NOMO-1 treated with dmso at 0.1 percent for 144 hours (cell line): ENCODE measurements around the gene MUS81.
A peak's percentile ranks its signal among the peaks of the same experiment; 100 is the strongest.
"Not testable (repeated sequence)": the region's sequence is repeated elsewhere in the genome, so short reads cannot be mapped to it uniquely, and the experiment has no call there.

ENCODE experiments used
- DNase-seq: peaks from one replicate; lab custom pipeline; 2025; ENCODE audit not compliant: unreplicated experiment; lab: John Stamatoyannopoulos, UW

The MUS81 gene, protein sequence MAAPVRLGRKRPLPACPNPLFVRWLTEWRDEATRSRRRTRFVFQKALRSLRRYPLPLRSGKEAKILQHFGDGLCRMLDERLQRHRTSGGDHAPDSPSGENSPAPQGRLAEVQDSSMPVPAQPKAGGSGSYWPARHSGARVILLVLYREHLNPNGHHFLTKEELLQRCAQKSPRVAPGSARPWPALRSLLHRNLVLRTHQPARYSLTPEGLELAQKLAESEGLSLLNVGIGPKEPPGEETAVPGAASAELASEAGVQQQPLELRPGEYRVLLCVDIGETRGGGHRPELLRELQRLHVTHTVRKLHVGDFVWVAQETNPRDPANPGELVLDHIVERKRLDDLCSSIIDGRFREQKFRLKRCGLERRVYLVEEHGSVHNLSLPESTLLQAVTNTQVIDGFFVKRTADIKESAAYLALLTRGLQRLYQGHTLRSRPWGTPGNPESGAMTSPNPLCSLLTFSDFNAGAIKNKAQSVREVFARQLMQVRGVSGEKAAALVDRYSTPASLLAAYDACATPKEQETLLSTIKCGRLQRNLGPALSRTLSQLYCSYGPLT

DNA sequence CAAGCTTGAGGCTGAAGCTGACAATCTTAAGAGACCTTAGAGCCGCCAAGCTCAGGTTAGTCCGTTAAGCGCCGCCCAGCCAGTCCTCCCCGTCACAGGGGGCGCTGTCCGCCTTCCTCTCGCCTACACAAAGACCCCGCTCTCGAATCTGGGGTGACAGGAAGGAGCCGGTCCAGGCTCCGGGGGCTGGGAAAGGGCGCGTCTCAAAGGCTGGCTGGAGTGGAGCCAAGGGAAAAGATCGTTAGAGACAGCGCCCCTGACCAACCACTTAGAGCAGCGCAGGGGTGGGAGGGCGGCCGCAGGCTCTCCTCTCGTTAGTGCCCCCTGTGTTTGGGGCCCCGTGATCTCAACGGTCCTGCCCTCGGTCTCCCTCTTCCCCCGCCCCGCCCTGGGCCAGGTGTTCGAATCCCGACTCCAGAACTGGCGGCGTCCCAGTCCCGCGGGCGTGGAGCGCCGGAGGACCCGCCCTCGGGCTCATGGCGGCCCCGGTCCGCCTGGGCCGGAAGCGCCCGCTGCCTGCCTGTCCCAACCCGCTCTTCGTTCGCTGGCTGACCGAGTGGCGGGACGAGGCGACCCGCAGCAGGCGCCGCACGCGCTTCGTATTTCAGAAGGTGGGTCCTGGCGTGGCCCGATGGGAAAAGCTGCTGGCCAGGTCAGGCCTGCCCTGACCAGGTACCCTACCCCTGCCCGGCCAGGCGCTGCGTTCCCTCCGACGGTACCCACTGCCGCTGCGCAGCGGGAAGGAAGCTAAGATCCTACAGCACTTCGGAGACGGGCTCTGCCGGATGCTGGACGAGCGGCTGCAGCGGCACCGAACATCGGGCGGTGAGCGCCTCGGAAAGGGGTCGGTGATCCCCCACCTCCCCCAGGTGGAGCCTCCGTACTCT is at the start of gene MUS81:
Gene MUS81 (plus strand): TSS at position 156 of the 887 bp plus-strand sequence. CDS start 321 bp downstream, at position 477.
- DNase-seq = peak; percentile 98

DNA sequence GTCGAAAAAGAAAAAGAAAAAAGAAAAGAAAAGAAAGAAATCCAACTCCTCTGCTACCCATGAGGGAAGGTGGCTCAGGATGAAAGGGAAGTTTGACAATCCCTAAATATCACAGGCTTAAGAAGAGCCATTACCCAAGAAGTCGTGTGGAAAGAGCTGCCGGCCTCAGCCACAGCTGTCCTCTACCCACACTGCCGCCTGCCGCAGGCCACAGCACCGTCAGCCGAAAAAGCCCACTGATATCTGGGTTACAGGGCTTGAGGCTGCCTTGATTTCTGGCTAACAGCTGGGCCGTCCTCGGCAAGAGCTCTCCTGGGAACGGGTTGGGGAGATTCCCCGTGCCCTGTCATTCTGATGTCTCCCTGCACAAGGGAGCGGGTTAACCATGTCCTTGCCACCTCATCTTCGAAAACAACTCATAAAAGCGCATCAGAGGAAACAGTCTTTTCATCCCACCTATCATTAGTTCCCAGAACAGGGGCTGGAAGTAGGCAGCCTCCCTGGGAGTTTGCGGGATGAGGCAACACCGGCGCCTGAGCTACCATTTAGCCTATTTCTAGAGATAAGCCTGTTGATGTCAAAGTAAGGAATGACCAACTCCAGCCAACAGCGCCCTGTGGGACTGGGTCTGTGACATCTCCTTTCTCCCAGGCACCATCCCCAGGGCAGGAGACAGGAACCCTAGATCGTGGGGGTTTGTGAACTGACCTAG is 48.3 kb upstream of the MUS81 start:
- no peak for DNase-seq

DNA sequence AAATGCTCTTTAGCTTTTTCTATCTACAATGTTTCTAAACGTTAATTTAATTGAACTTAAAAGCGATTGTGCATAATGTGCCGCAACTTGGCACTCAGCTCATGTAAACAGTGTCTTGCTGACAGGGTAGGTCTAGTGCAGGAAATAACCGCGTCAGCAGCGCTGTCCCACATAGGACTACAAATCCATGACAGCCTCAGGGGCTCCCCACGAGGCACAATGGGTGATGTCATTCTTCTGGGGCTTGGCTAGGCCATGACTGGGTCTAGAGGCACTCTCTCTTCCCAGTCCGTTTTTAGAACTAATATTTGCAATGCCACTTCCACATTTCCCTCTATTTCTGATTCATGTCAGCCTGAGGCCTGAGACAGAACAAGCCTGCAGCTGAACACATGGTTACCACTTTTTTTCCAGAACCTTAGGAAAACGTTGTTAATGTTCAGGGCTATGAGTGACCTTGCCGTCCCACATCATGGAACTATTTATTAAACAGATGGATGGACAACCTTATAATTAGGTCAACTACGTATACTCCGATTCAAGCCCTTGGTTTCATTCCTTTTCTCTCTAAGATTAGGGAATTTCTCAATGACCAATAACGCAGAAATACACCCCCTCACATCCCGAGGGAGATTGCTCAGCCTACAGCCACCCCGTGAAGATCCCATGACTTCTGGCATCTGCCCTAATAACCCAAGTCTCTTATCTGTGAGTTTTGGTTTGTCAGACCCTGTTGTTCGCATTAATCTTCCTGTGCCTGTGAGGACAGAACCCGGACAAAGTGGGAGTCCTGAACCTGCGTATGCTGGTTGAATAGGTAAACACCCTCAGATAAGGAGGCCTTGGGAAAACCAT is 45.9 kb upstream of the MUS81 start:
- DNase-seq = peak; percentile 75

DNA sequence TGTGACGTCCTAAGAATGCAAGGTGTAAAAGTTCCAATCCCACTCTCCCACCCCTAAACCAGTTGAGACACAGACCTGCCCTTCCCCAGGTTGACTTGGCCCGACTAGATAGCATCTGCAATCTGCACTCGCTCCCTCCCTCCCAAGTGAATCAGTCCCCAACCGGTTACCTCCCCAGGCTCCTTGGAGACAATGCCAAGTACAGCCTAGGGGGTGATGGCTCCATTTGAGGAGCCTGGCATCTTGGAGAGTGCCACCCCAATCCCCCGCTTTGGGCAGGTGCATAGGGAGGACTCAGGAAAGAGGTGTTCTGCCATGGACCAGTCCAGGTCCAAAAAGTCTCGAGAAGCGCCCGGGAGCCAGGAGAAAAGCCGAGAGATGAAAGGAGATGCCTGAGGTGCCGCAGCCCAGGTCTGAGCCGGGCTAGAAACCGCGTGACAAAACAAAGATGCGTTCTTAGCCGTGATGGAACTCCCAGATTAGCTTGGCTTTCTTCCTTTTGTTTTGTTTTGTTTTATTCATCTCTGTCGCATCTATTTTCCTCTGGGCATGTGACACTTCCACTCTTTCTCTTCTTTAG is 45.2 kb upstream of the MUS81 start:
- DNase-seq = no peak

DNA sequence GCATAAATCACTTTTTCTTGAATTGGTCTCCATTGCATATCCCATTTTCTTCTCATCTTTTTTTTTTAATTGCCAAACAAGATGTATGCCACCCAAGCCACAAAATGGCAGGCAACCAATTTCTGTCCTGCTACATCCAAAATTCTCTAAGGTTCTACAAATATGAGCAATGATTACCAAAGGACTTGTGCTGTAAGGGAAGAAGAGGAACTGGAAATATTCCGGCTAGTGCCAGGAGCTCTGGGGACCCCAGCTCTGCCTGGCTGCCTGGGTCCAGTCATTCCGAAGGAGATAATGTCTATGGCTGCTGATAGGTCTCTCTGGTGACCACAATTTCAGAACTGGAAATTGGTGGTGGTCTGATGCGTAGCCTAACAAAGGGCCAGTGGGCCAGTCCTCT is 43.5 kb upstream of the MUS81 start:
- no peak for DNase-seq

DNA sequence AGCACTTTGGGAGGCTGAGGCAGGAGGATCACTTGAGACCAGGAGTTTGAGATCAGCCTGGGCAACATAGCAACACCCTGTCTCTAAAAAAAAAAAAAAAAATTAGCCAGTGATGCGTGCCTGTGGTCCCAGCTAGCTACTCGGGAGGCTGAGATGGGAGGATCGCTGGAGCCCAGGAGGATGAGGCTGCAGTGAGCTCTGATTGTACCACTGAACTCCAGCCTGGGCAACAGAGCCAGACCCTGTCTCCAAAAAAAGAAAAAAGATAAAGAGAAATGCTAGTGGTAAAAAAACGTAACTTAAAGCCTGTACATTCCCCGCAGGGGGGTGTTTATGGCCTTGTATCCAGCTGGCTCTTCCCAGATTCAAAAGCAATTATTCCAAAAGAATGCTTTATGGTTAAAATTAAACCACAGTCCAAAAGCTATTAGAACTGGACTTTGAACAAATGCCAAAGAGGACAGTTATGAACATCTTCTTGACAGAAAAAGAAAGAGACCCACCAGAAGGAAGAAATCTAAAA is 42.9 kb upstream of the MUS81 start:
- DNase-seq = no peak

DNA sequence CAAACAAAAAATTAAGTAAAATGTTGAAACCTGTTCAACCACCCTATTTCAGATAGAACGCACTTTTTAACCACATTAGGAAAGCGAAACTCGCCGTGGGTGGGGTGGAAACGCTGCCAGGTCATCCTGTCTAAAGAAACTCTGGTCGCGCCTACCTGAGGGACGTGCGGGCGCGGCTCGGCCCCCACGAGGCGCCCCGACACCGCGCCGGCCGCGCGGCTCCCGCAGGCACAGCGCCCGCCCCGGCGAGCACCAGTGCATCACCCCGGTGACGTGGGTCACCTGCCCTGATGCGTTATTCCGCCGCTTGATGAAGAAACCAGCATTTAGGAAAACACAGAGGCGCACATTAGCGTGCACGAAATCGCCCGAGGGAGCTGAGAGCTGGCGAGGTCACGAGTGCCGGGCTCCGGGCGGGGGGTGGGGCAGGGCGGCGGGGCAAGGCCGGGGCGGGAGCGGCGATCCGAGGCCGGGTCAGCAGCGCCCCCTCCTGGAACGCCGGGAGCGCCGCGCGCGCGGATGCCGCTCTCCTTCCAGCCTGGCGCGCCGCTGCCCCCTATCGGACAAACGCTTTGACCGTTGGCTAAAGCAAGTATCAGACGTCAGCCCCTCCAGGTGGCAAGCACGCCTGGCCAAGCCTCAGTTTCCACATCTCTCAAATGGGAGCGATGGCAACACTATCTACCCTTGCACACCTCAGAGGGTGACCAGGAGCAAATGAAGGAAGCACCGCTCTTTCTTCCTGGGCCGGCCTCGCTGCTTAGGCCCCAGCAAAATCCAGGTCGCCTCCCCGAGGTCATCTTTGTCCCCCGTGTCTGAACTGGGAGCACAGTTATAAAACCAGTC is 42.2 kb upstream of the MUS81 start:
- DNase-seq = peak; percentile 86

DNA sequence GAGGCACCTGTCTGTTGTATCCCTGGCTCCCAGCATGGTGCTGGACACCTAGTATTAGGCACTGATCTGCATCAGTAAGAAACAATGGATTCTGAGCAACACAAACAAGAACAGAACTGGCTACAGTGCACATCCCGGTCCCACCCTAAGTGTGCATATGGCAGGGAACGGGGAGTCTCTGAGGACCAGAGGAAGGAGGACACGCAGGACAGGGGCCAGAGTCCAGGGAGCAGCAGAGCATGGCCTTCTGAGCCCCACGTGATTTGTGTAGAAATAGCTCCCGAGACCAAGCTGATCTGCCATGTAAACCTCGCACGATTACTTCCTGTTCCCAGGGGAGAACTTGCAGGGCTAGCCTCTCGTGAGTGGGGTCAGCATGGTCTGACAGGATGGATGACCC is 39.1 kb upstream of the MUS81 start:
- DNase-seq = no peak

DNA sequence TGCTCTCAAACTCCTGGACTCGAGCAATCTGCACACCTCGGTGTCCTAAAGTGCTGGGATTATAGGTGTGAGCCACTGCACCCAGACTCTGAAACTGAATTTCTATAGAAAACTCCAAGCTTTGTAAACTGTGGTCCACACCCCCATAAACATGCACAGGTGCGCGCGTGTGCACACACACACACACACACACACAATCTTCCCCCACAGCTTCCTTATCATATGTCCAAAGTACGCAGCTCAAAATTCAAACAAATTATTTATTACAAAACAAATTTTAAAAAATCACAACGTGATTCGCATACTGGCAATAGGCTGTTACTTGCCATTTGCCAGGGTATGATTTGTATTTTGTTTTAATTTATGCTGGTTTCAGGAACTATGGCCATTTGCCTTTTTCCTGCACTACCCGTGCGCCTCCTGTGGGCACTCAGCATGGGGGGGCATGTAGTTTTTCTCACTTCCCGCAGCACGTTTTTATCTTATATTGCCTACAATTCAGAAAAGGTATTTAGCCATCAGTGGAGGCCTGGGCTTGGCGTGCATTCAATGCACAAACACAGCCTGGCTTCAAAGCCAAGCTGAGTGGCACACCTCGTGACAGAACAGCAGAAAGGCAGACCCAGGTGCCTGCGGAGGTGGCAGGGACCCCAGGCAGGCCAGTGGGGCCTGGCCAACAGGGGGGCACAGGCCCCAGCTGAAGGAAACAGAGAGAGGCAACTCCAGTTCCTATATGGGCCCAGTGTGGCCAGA is 37.3 kb upstream of the MUS81 start:
- no peak for DNase-seq

DNA sequence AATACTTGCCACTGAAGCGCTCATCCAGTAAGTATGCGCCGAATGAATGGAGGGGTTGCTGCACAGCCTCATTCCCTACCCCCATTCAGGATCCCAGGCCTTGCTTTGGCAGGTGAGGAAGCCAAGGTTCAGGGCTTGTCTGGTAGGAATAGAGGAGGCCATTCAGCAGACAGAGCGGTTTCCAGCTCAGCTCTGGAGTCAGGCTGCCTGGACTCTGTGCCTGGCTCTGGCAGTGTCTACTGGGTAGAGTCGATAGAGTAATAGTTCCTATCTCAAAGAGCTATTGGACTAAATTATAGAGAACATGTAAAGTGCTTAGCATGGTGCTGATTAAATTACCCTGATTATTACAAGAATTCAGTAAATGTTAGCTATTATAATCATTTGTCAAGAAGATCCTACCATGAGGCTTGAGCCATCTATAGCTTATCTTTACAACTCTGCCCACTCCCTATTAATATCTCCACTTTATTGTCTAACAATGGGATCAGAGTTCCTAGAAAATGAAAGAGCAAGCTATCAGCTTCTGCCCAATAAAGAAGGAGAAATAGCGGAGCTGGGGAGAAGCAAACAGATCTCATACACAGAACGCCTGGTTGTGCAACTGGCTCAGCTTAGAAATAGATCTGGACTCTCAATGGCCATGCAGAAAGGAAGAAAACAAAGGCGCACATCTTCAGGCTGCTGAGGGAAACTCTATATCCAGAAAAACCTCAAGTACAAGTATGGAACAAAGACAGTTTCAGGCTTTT is 33.1 kb upstream of the MUS81 start:
- DNase-seq = no peak

DNA sequence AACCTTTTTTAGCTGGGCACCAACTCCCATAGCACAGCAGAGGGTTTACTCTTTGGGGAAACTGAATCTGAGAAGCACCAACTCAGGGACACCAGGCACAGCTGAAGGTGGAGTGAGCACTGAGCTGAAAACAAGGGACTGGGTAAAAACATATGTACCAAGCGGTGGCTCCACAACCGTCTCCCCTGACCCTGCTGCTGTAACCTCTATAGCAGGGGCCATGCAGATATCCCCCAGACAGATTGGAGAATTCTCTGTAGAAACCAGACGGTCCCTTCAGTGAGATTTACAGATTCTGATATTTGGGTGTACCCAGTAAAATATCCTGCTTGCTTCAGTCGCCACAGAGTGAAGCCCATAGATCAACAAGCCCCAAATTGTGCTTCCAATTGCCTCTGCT is 30.8 kb upstream of the MUS81 start:
- no peak for DNase-seq

DNA sequence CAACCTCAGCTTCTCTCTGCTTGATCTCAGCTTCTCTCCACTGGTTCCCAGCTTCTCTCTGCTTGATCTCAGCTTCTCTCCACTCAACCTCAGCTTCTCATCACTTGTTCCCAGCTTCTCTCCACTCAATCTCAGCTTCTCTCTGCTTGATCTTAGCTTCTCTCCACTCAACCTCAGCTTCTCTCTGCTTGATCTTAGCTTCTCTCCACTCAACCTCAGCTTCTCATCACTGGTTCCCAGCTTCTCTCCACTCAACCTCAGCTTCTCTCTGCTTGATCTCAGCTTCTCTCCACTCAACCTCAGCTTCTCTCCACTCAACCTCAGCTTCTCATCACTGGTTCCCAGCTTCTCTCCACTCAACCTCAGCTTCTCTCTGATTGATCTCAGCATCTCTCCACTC is 28.0 kb upstream of the MUS81 start:
- DNase-seq = not testable (repeated sequence)

DNA sequence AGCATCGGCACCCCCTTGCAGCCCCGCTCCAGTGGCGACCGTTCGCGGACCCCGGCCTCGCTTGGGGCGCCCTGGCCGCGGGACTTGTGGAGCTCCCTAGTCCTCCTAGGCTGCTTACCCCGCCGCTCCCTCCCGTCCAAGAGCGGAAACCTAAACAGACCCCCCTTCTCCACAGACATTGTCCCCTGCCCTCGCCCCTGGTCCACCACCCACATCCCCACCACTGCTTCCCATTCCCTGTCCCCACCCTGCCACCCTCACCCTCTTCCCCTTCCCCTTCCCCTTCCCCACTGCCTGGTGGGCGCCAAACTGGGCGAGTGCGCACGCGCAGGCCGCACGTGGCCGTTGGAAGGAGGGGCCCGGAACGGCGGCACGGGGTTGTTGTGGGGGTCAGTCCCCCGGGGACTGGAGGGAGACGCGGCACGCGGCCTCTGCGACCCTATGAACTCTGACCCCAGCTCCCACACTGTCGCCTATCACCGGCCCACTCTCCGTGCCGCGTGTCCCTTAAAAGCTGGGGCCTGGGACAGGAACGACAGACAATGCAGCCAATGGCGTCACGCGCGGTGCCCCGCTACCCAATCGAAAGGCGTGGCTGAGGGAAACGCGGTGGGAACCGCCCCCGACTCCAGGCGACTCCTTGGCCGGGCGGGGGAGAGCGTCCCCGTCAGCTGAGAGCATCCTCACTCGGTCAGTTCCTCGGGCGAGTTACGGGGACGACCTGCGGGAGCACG is 26.8 kb upstream of the MUS81 start, which contains the start of gene SNX32:
Gene SNX32 (plus strand): TSS at position 667 of the 734 bp plus-strand sequence. CDS start 103 bp downstream, outside the sequence.
- DNase-seq = peak; percentile 88

DNA sequence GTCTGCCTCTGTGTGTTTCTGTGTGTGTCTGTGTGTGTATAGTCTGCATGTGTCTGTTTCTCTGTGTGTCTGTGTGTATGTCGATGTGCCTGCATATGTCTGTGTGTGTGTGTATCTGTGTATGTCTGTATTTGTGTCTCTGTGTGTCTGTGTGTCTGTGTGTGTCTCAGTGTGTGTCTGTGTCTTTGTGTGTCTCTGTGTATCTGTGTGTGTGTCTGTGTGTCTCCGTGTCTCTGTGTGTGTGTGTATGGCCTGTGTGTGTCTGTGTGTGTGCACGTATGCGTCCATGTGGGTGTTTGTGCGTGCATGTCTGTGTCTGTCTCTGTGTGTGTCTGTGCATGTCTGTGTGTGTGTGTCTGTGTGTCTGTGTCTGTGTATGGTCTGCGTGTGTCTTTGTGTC is 26.0 kb upstream of the MUS81 start:
- no peak for DNase-seq

DNA sequence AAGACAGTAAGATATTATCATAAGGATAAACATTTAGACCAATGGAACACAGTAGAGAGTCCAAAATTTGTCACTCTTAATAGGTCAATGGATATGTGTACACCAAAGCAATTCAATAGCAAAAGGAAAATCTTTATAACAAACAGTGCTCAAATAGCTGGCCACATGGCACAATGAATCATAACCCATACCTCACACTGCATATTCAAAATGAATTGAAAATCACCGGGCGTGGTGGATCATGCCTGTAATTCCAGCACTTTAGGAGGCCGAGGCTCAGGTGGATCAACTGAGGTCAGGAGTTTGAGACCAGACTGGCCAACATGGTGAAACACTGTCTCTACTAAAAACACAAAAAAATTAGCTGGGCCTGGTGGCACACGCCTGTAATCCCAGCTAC is 18.1 kb upstream of the MUS81 start:
- no peak for DNase-seq

DNA sequence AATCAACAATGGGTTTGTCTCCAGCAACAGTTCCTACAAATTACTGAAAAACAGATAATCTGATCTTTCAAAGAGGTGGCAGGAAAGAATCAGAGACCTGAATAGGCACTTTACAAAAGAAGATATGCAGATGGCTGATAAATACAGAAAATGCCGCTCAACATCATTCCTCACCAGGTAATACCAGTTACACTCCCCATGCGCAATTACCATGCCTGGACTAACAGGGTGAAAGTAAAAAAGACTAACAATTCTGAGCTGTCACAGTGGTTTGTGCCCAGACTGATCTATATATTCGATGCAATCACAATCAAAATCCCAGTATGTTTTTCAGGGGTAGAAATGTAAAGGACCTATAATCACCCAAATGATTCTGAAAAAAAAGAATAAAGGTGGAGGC is 16.4 kb upstream of the MUS81 start:
- no peak for DNase-seq
